GM12878 (cell line): ENCODE data around the gene MCAT. TPM values are rescaled to one million over a fixed set of nuclear protein-coding genes. Genes with fewer than 3 reads are reported as not detected.

Experiments used
- ATAC-seq: fragments of 200-7000 bp; cut with Tn5 transposase; 3 replicates; pipeline ENCODE4 v1.9.1; 2020; ENCODE audit warnings: mild to moderate bottlenecking, moderate library complexity
- BruUV-seq: library from RNA; stranded (reverse); fragments of 400-500 nt; replicated peaks from 2 replicates; lab custom pipeline; 2021; lab: Mats Ljungman, UMichigan
- CTCF ChIA-PET: fragments of 300-600 bp; sonication (Branson Sonifier 250); formaldehyde crosslinking; extraction: SDS; loops from one replicate; lab custom pipeline; 2021; ENCODE audit warnings: inconsistent platforms; lab: Yijun Ruan, JAX
- POLR2A ChIA-PET: fragments of 350-600 bp; formaldehyde crosslinking; extraction: SDS; loops from one replicate; lab custom pipeline; 2021; ENCODE audit warnings: inconsistent platforms; lab: Charles Lee
- RAD21 ChIA-PET: fragments of 300-600 bp; sonication (Branson Sonifier 250); formaldehyde crosslinking; loops from one replicate; lab custom pipeline; 2023; ENCODE audit warnings: antibody characterized with exemption; ENCODE audit not compliant: unreplicated experiment; lab: Charles Lee
- SMC1A ChIA-PET: fragments of 300-600 bp; sonication (Branson Sonifier 250); formaldehyde crosslinking; loops from one replicate; lab custom pipeline; 2023; ENCODE audit not compliant: unreplicated experiment, uncharacterized antibody; lab: Charles Lee
- DNase-seq: peaks from one replicate; pipeline ENCODE4 v3.0.0-alpha.2; 2011; ENCODE audit warnings: low read depth, low spot score
- FAIRE-seq: peaks from 3 replicates; lab custom pipeline; 2011; peaks lifted over from hg19 to GRCh38; lab: Jason Lieb, UNC
- H2AFZ ChIP-seq: 2 replicates; pipeline ENCODE4 v1.6.0; 2011; ENCODE audit warnings: low read depth, low read length, control low read depth; ENCODE audit not compliant: control insufficient read depth
- H3K27ac ChIP-seq: 2 replicates; pipeline ENCODE4 v1.5.1; 2011; ENCODE audit warnings: control low read depth; ENCODE audit not compliant: control insufficient read depth, insufficient read depth
- H3K27me3 ChIP-seq, 2 experiments: replicated peaks in 1 of 2; 2 replicates each; pipeline versions ENCODE4 v1.6.0 to v1.6.1; 2011; ENCODE audit warnings: low read length in 1 of 2; ENCODE audit not compliant: control insufficient read depth in 2 of 2, insufficient read depth in 2 of 2
- H3K36me3 ChIP-seq, 2 experiments: 2 replicates each; pipeline ENCODE4 v1.5.1; 2011; ENCODE audit warnings: low read length in 1 of 2; ENCODE audit not compliant: control insufficient read depth in 2 of 2, insufficient read depth in 2 of 2
- H3K4me1 ChIP-seq: 2 replicates; pipeline ENCODE4 v1.6.1; 2011; ENCODE audit warnings: mild to moderate bottlenecking, low read length, moderate library complexity, mixed read lengths; ENCODE audit not compliant: control insufficient read depth, insufficient read depth
- H3K4me2 ChIP-seq: 2 replicates; pipeline ENCODE4 v1.6.0; 2011; ENCODE audit warnings: control low read depth; ENCODE audit not compliant: control insufficient read depth, insufficient read depth
- H3K4me3 ChIP-seq: fragments of 200-600 bp; sonication (generic); 2 replicates; pipeline ENCODE4 v1.5.1; 2016
- H3K79me2 ChIP-seq: 2 replicates; pipeline ENCODE4 v1.6.0; 2011; ENCODE audit warnings: low read length; ENCODE audit not compliant: control insufficient read depth, insufficient read depth
- H3K9ac ChIP-seq: 2 replicates; pipeline ENCODE4 v1.8.0; 2011; ENCODE audit warnings: low read length, control low read depth, mixed read lengths; ENCODE audit not compliant: control insufficient read depth, insufficient read depth
- H3K9me3 ChIP-seq: replicated peaks from 3 replicates; pipeline ENCODE4 v1.5.1; 2011; ENCODE audit warnings: mild to moderate bottlenecking, low read length; ENCODE audit not compliant: control insufficient read depth, insufficient read depth
- H4K20me1 ChIP-seq: 2 replicates; pipeline ENCODE4 v1.6.0; 2011; ENCODE audit not compliant: control insufficient read depth, insufficient read depth
- BCLAF1 ChIP-seq: fragments of 450-650 bp; IDR thresholded peaks from 2 replicates; pipeline ENCODE4 v1.6.1; 2017; ENCODE audit warnings: antibody characterized with exemption, mild to moderate bottlenecking, moderate library complexity
- EGR1 ChIP-seq, 2 experiments: IDR thresholded peaks; 1 replicate in 1 of 2; 2 replicates in 1 of 2; pipeline ENCODE4 v1.6.1; 2011 to 2012; ENCODE audit warnings: low read depth in 2 of 2, low read length in 2 of 2, borderline replicate concordance in 1 of 2, mild to moderate bottlenecking in 1 of 2, moderate library complexity in 1 of 2
- HDGF ChIP-seq: fragments of 450-650 bp; IDR thresholded peaks from 2 replicates; pipeline ENCODE4 v1.6.1; 2016; ENCODE audit warnings: antibody characterized with exemption
- JUNB ChIP-seq: IDR thresholded peaks from 2 replicates; pipeline ENCODE4 v1.6.1; 2016; ENCODE audit warnings: antibody characterized with exemption, mild to moderate bottlenecking
- POU2F2 ChIP-seq: IDR thresholded peaks from 3 replicates; pipeline ENCODE4 v1.6.1; 2011; ENCODE audit warnings: low read depth, mild to moderate bottlenecking, low read length, borderline replicate concordance
- RELA ChIP-seq: fragments of 450-650 bp; IDR thresholded peaks from 2 replicates; pipeline ENCODE4 v1.8.0; 2014; ENCODE audit warnings: borderline replicate concordance; ENCODE audit not compliant: partially characterized antibody
- WGBS: methylation state at CpG from one replicate; pipeline ENCODE4 v1.1.6; 2016; ENCODE audit warnings: low lambda C conversion rate; ENCODE audit not compliant: insufficient replicate concordance, insufficient coverage; ENCODE audit errors: missing lambda C conversion rate; 5-methylcytosine and 5-hydroxymethylcytosine counted together
- in situ Hi-C: fragments of 300-500 bp; cut with MboI; formaldehyde crosslinking; loops from 9 replicates; pipeline ENCODE4 v1.14.3; 2018; ENCODE audit warnings: mixed read lengths
- intact Hi-C: fragments of 100-400 bp; cut with micrococcal nuclease; formaldehyde crosslinking; loops from one replicate; pipeline ENCODE4 v1.14.2; 2022; ENCODE audit not compliant: unreplicated experiment
- polyA plus RNA-seq, 11 experiments: library from polyadenylated mRNA; depleted of rRNA in 4 of 11; unstranded in 6 of 11; stranded (reverse) in 5 of 11; fragments of >200 nt; fragmentation: Nextera tagmentation in 4 of 11; fragmentation: Illumina TruSeq in 1 of 11; extraction: Ambion mirVana in 4 of 11; extraction: Trizol in 1 of 11; gene quantifications; 1 replicate in 1 of 11; 2 replicates in 10 of 11; pipeline versions ENCODE4 v1.2.1 to v1.2.3, GENCODE V29; 2011 to 2016; ENCODE audit warnings: inconsistent platforms in 2 of 11, missing spikeins in 2 of 11, low read depth in 1 of 11
- total RNA-seq, 4 experiments: library from RNA; depleted of rRNA in 3 of 4; stranded (reverse); fragments of >200 nt in 3 of 4; fragmentation: Illumina TruSeq in 1 of 4; extraction: Trizol in 1 of 4; gene quantifications; 2 replicates each; pipeline versions ENCODE4 v1.2.1 to v1.2.3, GENCODE V29; 2013 to 2021

Gene MCAT
- total and polyA plus RNA-seq, 10 of the 15 experiments (the other 5 are each of a cell fraction or from before 2014, with no cell fraction given): 3.6 to 29.1 (median 19.3) TPM

- no peak for FAIRE-seq
- no peaks in the 10 kb centered on the region for H3K4me1 ChIP-seq
- SMC1A ChIA-PET: no interaction called here
- POLR2A ChIA-PET: no interaction called here
- no peaks in the 10 kb centered on the region for H3K36me3 ChIP-seq
- CTCF ChIA-PET: no interaction called here
- intact Hi-C loops: loop anchor here (5.0 kb wide), 1 partner anchor 432 kb away; no protein-coding TSS in a partner anchor
- H3K4me3 ChIP-seq: no peak overlapping the region
- no peaks in the 10 kb centered on the region for H3K79me2 ChIP-seq
- H3K9me3 ChIP-seq: peaks cover 3% of the 10 kb centered on the region; the same call in 2 of the 3 replicates
- H3K4me2 ChIP-seq: no peak overlapping the region
- no peak overlapping the region for H3K27ac ChIP-seq
- H4K20me1 ChIP-seq: no peaks in the 10 kb centered on the region
- H2AFZ ChIP-seq: no peak overlapping the region
- no peak overlapping the region for H3K9ac ChIP-seq
- no peak for DNase-seq
- RAD21 ChIA-PET: no interaction called here
- in situ Hi-C loops: no loop called here
- ATAC-seq: no peak
- H3K27me3 ChIP-seq: no peaks in the 10 kb centered on the region
- no TSS peak for BruUV-seq
- TF ChIP-seq POU2F2: no peak
- TF ChIP-seq HDGF: no peak
- no peak for TF ChIP-seq EGR1 (IDR thresholded peaks at IDR 0.05; ENCODE audit: borderline replicate concordance in 1 of 2, low read depth in 2 of 2, low read length in 2 of 2)
- no peak for TF ChIP-seq BCLAF1
- TF ChIP-seq JUNB: no peak
- TF ChIP-seq RELA: no peak
- WGBS: 50% methylated on average over 4 of the region's 4 CpGs
Observed at GRCh38 chr22:43094551-43094950, 48.6 kb downstream of the MCAT start.
